Pericardium fibroblast (primary cell): ENCODE results near the gene RPL22L1. TPM values are rescaled to one million over a fixed set of nuclear protein-coding genes. Genes with fewer than 3 reads are reported as not detected.

Experiments
- total RNA-seq: library from RNA; depleted of rRNA; stranded (reverse); fragments of >200 nt; gene quantifications from 2 replicates; pipeline ENCODE4 v1.2.3, GENCODE V29; 2015

RPL22L1 gene
- total RNA-seq = 270 and 338 TPM in 2 replicates

DNA sequence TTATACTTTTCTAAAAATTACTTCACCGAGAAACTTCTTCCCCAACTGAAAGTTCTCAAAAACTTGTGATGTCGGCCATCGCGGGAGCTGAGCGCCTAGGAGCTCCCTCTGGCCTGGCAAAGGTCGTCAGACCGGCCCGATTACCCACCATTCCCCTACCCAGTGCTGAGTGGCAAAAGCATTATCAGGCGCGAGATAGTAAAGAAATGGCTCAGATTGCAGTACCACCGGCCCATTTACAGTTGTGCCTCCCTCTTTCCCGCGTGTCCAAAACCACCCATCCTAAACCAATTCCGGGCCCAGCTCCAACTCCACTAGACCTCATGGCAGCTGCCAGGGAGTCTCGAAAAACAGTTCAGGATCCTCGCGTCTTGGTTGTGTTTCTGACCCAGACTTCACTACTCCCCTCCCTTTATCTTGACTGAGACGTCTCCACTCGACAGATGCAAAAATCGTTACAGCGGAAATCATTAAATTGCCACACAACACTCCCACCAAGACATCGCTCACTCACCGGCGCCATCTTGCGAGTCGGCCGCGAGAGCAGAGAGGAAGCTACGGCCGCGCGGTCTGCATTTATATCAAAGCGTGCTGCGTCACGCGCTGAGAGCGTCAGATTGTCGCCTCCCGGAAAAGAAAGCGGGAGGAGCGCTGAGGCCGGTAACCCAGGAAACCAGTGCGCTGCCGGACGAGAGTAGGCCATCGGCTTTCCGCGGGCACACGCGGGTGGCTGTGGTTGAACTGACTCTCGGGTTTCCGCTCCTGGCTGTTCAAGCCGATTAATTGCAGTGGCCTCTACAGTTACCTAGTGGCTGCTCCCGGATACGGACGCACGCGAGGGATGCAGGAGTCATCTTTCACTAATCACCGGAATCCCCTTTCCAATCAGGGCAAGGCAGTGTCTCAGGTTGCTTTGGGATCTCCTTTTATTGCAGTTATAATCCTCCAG lies at the start of gene RPL22L1:
Gene RPL22L1 (minus strand): TSS at position 551 of the 949 bp plus-strand sequence. CDS start 28 bp downstream, at position 523.

DNA sequence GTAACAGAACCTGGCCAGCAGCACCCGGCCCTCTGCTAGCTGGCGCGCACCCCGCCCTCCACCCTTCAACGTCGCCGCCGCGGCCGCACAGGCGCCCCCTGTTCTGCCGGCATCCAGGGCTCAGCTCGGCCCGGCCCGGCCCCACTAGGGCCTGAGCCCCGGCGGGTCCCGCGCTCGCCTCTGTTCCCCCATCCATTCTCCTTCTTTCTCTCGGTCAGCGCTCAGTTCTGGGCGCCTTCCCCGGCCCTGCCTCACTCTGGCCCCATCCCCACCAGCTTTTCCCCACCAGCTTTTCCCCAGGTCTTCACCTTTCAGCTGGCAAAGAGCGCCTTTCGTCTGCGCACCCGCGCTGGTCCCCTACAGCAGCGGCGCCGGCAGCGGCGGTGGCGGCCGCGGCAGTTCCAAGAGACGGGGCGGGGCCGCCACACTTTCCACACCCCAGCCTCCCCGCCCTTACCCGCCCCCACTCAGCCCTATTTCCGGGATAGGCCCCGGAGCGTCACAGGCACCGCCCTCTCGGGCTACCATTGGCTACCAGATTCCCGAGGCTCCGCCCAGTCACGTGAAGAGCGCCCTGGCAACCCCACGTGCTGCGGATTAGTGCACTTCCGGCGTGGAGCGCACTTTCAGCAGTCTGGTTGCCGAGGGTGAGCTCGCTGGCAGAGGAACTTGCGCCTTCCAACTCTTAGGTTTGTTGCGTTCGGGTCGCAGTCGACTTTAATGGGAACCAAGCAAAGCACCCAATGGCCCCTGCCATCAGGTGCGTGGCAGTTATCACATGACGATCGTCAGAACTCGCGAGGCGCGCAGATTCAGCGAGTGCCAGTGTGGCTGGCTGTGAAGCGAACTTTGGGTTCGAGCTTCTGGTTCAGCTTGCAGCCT lies 38.5 kb upstream of the RPL22L1 start, which contains the start of gene EIF5A2:
Gene EIF5A2 (minus strand): TSS at position 403 of the 882 bp plus-strand sequence. CDS start 831 bp downstream, outside the sequence.

Other genes with a start within 250 kb of the RPL22L1 start
- 4.6 and 8.5 TPM in 2 replicates for gene EIF5A2, start 38.4 kb upstream of the RPL22L1 start, total RNA-seq
- gene SLC2A2, start 156.5 kb upstream of the RPL22L1 start, total RNA-seq = not detected in 2 replicates